H9 (cell line): ENCODE results near the gene IL17REL. TPM values are rescaled to one million over a fixed set of nuclear protein-coding genes. Genes with fewer than 3 reads are reported as not detected.

Experiments used
- DNase-seq: peaks from one replicate; pipeline ENCODE4 v3.0.0-alpha.2; 2017
- H2AFZ ChIP-seq: one replicate; pipeline ENCODE4 v1.6.1; 2013; ENCODE audit warnings: mild to moderate bottlenecking, low read length, control low read depth, moderate library complexity
- H2AK5ac ChIP-seq: 2 replicates; pipeline ENCODE4 v1.6.1; 2013; ENCODE audit warnings: low read length, control low read depth, mixed read lengths; ENCODE audit not compliant: insufficient read length
- H2BK120ac ChIP-seq: one replicate; pipeline ENCODE4 v1.6.1; 2013; ENCODE audit warnings: low read depth, mild to moderate bottlenecking, low read length, control low read depth, inconsistent platforms; ENCODE audit not compliant: poor library complexity, severe bottlenecking
- H2BK12ac ChIP-seq: 2 replicates; pipeline ENCODE4 v1.6.1; 2013; ENCODE audit warnings: low read length, control low read depth, mixed read lengths, low read depth; ENCODE audit not compliant: insufficient read length
- H2BK15ac ChIP-seq: 2 replicates; pipeline ENCODE4 v1.6.1; 2013; ENCODE audit warnings: low read depth, low read length, control low read depth
- H2BK20ac ChIP-seq: one replicate; pipeline ENCODE4 v1.6.1; 2013; ENCODE audit warnings: low read depth, mild to moderate bottlenecking, low read length, control low read depth, inconsistent platforms; ENCODE audit not compliant: poor library complexity, severe bottlenecking
- H2BK5ac ChIP-seq: 2 replicates; pipeline ENCODE4 v1.6.1; 2013; ENCODE audit warnings: low read length, control low read depth, mixed read lengths; ENCODE audit not compliant: insufficient read length
- H3K14ac ChIP-seq: 2 replicates; pipeline ENCODE4 v1.6.1; 2013; ENCODE audit warnings: low read length, control low read depth; ENCODE audit not compliant: insufficient read depth
- H3K18ac ChIP-seq: 2 replicates; pipeline ENCODE4 v1.6.1; 2013; ENCODE audit warnings: low read depth, mild to moderate bottlenecking, mixed read lengths, low read length, control low read depth; ENCODE audit not compliant: insufficient read length
- H3K23ac ChIP-seq: 2 replicates; pipeline ENCODE4 v1.6.1; 2013; ENCODE audit warnings: low read length, control low read depth, mixed read lengths, low read depth; ENCODE audit not compliant: insufficient read length
- H3K23me2 ChIP-seq: 2 replicates; pipeline ENCODE4 v1.6.1; 2013; ENCODE audit warnings: low read depth, mild to moderate bottlenecking, mixed read lengths, low read length, control low read depth; ENCODE audit not compliant: insufficient read length, poor library complexity, severe bottlenecking
- H3K27ac ChIP-seq: 2 replicates; pipeline ENCODE4 v1.5.1; 2013; ENCODE audit warnings: low read length, control low read depth, mixed read lengths, low read depth; ENCODE audit not compliant: insufficient read length
- H3K27me3 ChIP-seq: 2 replicates; pipeline ENCODE4 v1.6.1; 2013; ENCODE audit warnings: low read length, control low read depth, inconsistent platforms; ENCODE audit not compliant: insufficient read depth
- H3K4ac ChIP-seq: 2 replicates; pipeline ENCODE4 v1.6.1; 2013; ENCODE audit warnings: low read depth, mild to moderate bottlenecking, control low read depth, inconsistent platforms, low read length, moderate library complexity
- H3K4me1 ChIP-seq: 2 replicates; pipeline ENCODE4 v1.6.1; 2013; ENCODE audit warnings: low read length, control low read depth, inconsistent platforms; ENCODE audit not compliant: insufficient read depth
- H3K4me2 ChIP-seq: 2 replicates; pipeline ENCODE4 v1.6.1; 2013; ENCODE audit warnings: low read length, control low read depth, mixed read lengths; ENCODE audit not compliant: insufficient read length, insufficient read depth
- H3K56ac ChIP-seq: 2 replicates; pipeline ENCODE4 v1.6.1; 2013; ENCODE audit warnings: low read depth, mild to moderate bottlenecking, mixed read lengths, low read length, control low read depth; ENCODE audit not compliant: insufficient read length
- H3K79me1 ChIP-seq: 2 replicates; pipeline ENCODE4 v1.6.1; 2013; ENCODE audit warnings: low read depth, mild to moderate bottlenecking, moderate library complexity, low read length, control low read depth, inconsistent platforms; ENCODE audit not compliant: insufficient read depth, poor library complexity, severe bottlenecking
- H3K79me2 ChIP-seq: 2 replicates; pipeline ENCODE4 v1.6.1; 2013; ENCODE audit warnings: low read length, control low read depth, inconsistent platforms; ENCODE audit not compliant: insufficient read depth
- H3K9ac ChIP-seq: 2 replicates; pipeline ENCODE4 v1.6.1; 2013; ENCODE audit warnings: low read length, control low read depth, mixed read lengths; ENCODE audit not compliant: insufficient read length; ENCODE audit errors: extremely low read depth
- H3K9me3 ChIP-seq: one replicate; pipeline ENCODE4 v1.6.1; 2013; ENCODE audit warnings: low read depth, low read length, inconsistent platforms; ENCODE audit not compliant: control insufficient read depth
- H3T11ph ChIP-seq: one replicate; pipeline ENCODE4 v1.6.1; 2013; ENCODE audit warnings: mild to moderate bottlenecking, low read length, control low read depth, inconsistent platforms
- H4K20me1 ChIP-seq: one replicate; pipeline ENCODE4 v1.6.1; 2013; ENCODE audit not compliant: control insufficient read depth, insufficient read length, insufficient read depth
- H4K5ac ChIP-seq: 2 replicates; pipeline ENCODE4 v1.6.1; 2013; ENCODE audit warnings: low read depth, mild to moderate bottlenecking, mixed read lengths, low read length, control low read depth; ENCODE audit not compliant: insufficient read length
- H4K8ac ChIP-seq: replicated peaks from 2 replicates; pipeline ENCODE4 v1.6.1; 2013; ENCODE audit warnings: low read length, control low read depth, mixed read lengths, low read depth; ENCODE audit not compliant: insufficient read length
- H4K91ac ChIP-seq: 2 replicates; pipeline ENCODE4 v1.6.1; 2013; ENCODE audit warnings: low read depth, mild to moderate bottlenecking, moderate library complexity, mixed read lengths, low read length, control low read depth; ENCODE audit not compliant: insufficient read length
- H3K27ac Mint-ChIP-seq, 3 experiments: 2 replicates in 2 of 3; 3 replicates in 1 of 3; pipeline ENCODE4 v1.8.0; 2020 to 2021; ENCODE audit warnings: mixed read lengths in 3 of 3, mild to moderate bottlenecking in 1 of 3, moderate library complexity in 1 of 3
- H3K27me3 Mint-ChIP-seq: 2 replicates; pipeline ENCODE4 v1.8.0; 2021; ENCODE audit warnings: low read depth, mild to moderate bottlenecking, moderate library complexity, mixed read lengths
- H3K36me3 Mint-ChIP-seq, 3 experiments: 2 replicates in 2 of 3; 3 replicates in 1 of 3; pipeline ENCODE4 v1.8.0; 2020 to 2021; ENCODE audit warnings: low read depth in 3 of 3, mixed read lengths in 3 of 3; ENCODE audit not compliant: insufficient read depth in 1 of 3
- H3K4me1 Mint-ChIP-seq, 2 experiments: 2 replicates each; pipeline ENCODE4 v1.8.0; 2020; ENCODE audit warnings: mixed read lengths in 2 of 2
- H3K4me3 Mint-ChIP-seq, 2 experiments: 2 replicates in 1 of 2; 3 replicates in 1 of 2; pipeline ENCODE4 v1.8.0; 2020 to 2021; ENCODE audit warnings: mild to moderate bottlenecking in 2 of 2, mixed read lengths in 2 of 2, moderate library complexity in 1 of 2
- H3K9me3 Mint-ChIP-seq, 2 experiments: 2 replicates in 1 of 2; 3 replicates in 1 of 2; pipeline ENCODE4 v1.8.0; 2020; ENCODE audit warnings: mild to moderate bottlenecking in 2 of 2, mixed read lengths in 2 of 2, moderate library complexity in 1 of 2
- WGBS: extraction: QIAGEN DNeasy Blood & Tissue Kit; methylation state at CpG from one replicate; pipeline ENCODE4 v1.1.7; 2013; ENCODE audit warnings: missing lambda C conversion rate, low lambda C conversion rate, mixed read lengths; ENCODE audit not compliant: insufficient read length; ENCODE audit errors: extremely low coverage; 5-methylcytosine and 5-hydroxymethylcytosine counted together
- total RNA-seq: library from RNA; stranded (reverse); gene quantifications from 2 replicates; pipeline ENCODE4 v1.2.1, GENCODE V29; 2021
- TF ChIP-seq, protein P1 (sequence below): fragments of 200-600 bp; sonication (generic); conservative IDR thresholded peaks from 3 replicates; pipeline ENCODE4 v1.8.0; 2021; ENCODE audit warnings: antibody characterized with exemption, mild to moderate bottlenecking

The IL17REL gene
- total RNA-seq, 1 experiment from 2014 or later = 0.20 TPM

DNA sequence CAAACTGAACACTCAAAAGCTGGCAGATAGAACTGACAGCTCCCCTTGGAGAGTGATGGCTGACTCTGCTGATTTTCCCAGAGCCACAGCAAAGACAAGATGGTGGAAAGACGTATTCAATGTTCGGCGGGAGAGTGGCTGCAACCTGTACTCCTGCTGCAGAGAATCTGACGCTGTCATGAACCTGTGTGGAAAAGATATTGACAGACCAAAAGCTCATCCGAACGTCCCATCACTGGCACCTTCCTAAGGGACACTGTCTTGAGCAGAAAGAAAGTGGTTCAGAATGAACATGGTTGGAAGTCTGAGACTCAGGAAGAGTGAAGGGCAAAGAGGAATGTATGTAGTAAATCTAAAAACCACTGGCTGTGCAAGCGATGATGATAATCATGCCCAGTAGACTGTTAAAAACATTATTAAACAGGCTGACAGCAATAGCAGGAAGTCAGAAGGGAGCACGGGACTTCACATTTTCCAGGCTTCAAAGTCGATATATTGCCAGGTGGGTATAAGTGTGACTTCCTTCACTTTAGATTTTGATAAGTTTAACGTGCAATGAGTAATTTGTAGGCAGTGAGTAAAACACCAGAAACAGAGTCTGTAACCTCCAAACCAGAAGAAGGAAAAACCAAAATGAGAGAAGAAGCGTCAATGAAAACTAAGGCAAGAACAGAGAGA lies 6.2 kb upstream of the IL17REL start:
- Histone ChIP-seq H4K91ac (no peak overlapping the region), H2AFZ (no peak overlapping the region), H3K9me3 (peaks cover 5% of the 10 kb centered on the region), H2BK20ac (no peak overlapping the region), H2AK5ac (no peak overlapping the region), H3K9ac (no peak overlapping the region), H2BK120ac (no peak overlapping the region), H3K4ac (no peak overlapping the region), H3K27ac (no peak overlapping the region), H3T11ph (no peak overlapping the region), H4K8ac (no peak overlapping the region), H3K4me2 (no peak overlapping the region), H3K79me1 (no peaks in the 10 kb centered on the region), H3K14ac (no peak overlapping the region), H4K5ac (no peak overlapping the region), H3K4me1 (no peaks in the 10 kb centered on the region), H3K79me2 (no peaks in the 10 kb centered on the region), H3K23ac (no peak overlapping the region), H2BK12ac (no peak overlapping the region), H3K18ac (no peak overlapping the region), H2BK15ac (no peak overlapping the region), H2BK5ac (no peak overlapping the region), H3K56ac (no peak overlapping the region), H3K27me3 (peaks cover 11% of the 10 kb centered on the region; the same call in 1 of the 2 replicates), H3K23me2 (peaks cover 4% of the 10 kb centered on the region), H4K20me1 (peaks cover 2% of the 10 kb centered on the region)
- Mint-ChIP-seq H3K36me3 (no peaks in the 10 kb centered on the region), H3K27me3 (peaks cover 37% of the 10 kb centered on the region), H3K9me3 (no peaks in the 10 kb centered on the region), H3K27ac (no peak overlapping the region), H3K4me3 (no peak overlapping the region), H3K4me1 (no peaks in the 10 kb centered on the region)
- TF ChIP-seq, protein P1, sequence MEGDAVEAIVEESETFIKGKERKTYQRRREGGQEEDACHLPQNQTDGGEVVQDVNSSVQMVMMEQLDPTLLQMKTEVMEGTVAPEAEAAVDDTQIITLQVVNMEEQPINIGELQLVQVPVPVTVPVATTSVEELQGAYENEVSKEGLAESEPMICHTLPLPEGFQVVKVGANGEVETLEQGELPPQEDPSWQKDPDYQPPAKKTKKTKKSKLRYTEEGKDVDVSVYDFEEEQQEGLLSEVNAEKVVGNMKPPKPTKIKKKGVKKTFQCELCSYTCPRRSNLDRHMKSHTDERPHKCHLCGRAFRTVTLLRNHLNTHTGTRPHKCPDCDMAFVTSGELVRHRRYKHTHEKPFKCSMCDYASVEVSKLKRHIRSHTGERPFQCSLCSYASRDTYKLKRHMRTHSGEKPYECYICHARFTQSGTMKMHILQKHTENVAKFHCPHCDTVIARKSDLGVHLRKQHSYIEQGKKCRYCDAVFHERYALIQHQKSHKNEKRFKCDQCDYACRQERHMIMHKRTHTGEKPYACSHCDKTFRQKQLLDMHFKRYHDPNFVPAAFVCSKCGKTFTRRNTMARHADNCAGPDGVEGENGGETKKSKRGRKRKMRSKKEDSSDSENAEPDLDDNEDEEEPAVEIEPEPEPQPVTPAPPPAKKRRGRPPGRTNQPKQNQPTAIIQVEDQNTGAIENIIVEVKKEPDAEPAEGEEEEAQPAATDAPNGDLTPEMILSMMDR = no peak
- WGBS = no CpG with 5 or more reads among the region's 11 CpGs
- no peak for DNase-seq
